Measurements from ENCODE around the gene PLEKHG3. TPM values are rescaled to one million over a fixed set of nuclear protein-coding genes. Genes with fewer than 3 reads are reported as not detected.

PLEKHG3 gene
- total and polyA plus RNA-seq, 7 experiments from 2014 or later: 0.17 to 43.6 (median 2.0) TPM

DNA sequence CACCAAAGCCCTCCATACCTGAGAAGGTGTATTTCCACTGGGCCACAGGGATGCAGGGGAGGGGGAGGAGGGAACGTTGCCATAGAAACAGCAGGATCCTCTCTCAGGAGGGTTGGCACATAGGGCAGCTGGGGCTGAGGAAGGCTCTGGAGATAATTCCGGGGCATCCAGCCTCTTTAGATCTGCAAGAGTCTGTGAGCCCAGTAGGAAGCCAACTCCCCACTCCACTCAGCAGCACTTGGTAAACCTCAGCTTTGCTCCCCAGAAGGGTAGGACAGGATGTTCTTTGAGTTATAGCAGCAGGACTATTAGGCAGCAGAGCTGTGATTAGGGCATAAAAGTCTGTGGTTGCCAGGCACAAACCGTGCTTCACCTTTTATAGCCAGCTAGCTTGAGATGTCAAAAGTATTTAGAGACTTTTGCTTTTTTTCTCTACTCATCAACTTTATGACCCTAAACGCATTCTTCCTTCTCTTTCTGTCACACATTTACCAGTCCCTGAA is 7.8 kb upstream of the PLEKHG3 start:
- Mint-ChIP-seq H3K36me3 (peaks cover 0 to 4% (median 0%) of the 10 kb centered on the region in 5 donors), H3K27ac (no peak overlapping the region), H3K9me3 (peaks cover 0 to 2% (median 0%) of the 10 kb centered on the region in 11 donors), H3K27me3 (peaks cover 8 to 76% (median 24%) of the 10 kb centered on the region in 5 donors), H3K4me3 (no peak overlapping the region), H3K4me1 (peaks cover 0 to 51% (median 7%) of the 10 kb centered on the region in 7 donors)
- ChIA-PET CTCF (no interaction called here), POLR2A (no interaction called here)
- intact Hi-C loops (cut with micrococcal nuclease): no loop called here
- H3K4me1 ChIP-seq (ENCODE audit: control insufficient read depth in 2 of 2, insufficient read depth in 2 of 2, low read length in 2 of 2): peaks cover 0 to 26% of the 10 kb centered on the region in 2 donors
- no peak for DNase-seq
- no peak overlapping the region for H3K27ac ChIP-seq (ENCODE audit: low read depth, low read length)
- H3K9me3 ChIP-seq (ENCODE audit: control insufficient read depth in 2 of 3, low read length in 3 of 3): no peaks in the 10 kb centered on the region
- H3K4me3 ChIP-seq (ENCODE audit: low read length): no peak overlapping the region
- H3K36me3 ChIP-seq (ENCODE audit: control insufficient read depth in 2 of 3, insufficient read depth in 3 of 3, low read length in 3 of 3): no peaks in the 10 kb centered on the region
- peak; percentile 61 for ATAC-seq
- no peaks in the 10 kb centered on the region for H3K27me3 ChIP-seq (ENCODE audit: control insufficient read depth in 2 of 2, insufficient read depth in 2 of 2, low read length in 2 of 2)

DNA sequence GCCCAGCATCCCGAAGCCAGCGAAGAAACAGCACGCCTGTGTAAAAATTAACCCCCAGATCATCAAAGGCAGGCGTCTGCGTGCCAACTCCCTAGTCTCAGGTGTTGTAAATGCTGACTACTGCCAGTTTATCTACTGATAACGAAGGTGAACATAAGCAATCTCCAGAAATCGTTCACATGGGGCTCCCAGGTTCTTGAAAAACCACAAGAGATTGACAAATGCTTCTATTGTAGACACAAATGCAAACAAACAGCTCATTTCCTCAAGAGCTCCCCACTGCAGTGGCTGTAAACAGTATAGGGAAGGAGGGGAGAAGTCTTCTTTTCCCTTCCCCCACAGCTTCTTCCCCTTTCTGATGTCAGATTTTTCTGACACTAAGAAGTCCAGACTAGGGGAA is 5.3 kb upstream of the PLEKHG3 start:
- no peak overlapping the region for H3K4me3 ChIP-seq (ENCODE audit: low read length)
- intact Hi-C loops (cut with micrococcal nuclease): loop anchor here in 1 of 2 donors (2.0 kb wide), 1 partner anchor 26 kb away; no protein-coding TSS in a partner anchor
- H3K27ac ChIP-seq (ENCODE audit: low read depth, low read length): no peak overlapping the region
- no peaks in the 10 kb centered on the region for H3K36me3 ChIP-seq (ENCODE audit: control insufficient read depth in 2 of 3, insufficient read depth in 3 of 3, low read length in 3 of 3)
- DNase-seq (no peak), ATAC-seq (peak; percentile 83)
- ChIA-PET POLR2A (no interaction called here), CTCF (interaction anchor here (0.7 to 1.7 kb wide), 3 partner anchors 9 to 29 kb away, joined by 3 to 5 read pairs (median 3); no protein-coding TSS in a partner anchor)
- Mint-ChIP-seq H3K9me3 (peaks cover 0 to 2% (median 0%) of the 10 kb centered on the region in 11 donors), H3K27me3 (peaks cover 31 to 88% (median 49%) of the 10 kb centered on the region in 5 donors), H3K27ac (peak overlapping the region in 1 of 9 donors; percentile 65), H3K36me3 (peaks cover 0 to 7% (median 0%) of the 10 kb centered on the region in 5 donors), H3K4me1 (peaks cover 15 to 57% (median 21%) of the 10 kb centered on the region in 7 donors), H3K4me3 (peak overlapping the region in 1 of 10 donors; percentile 44)
- H3K27me3 ChIP-seq (ENCODE audit: control insufficient read depth in 2 of 2, insufficient read depth in 2 of 2, low read length in 2 of 2): peaks cover 0 to 9% of the 10 kb centered on the region in 2 donors
- peaks cover 14 to 42% of the 10 kb centered on the region in 2 donors for H3K4me1 ChIP-seq (ENCODE audit: control insufficient read depth in 2 of 2, insufficient read depth in 2 of 2, low read length in 2 of 2)
- no peaks in the 10 kb centered on the region for H3K9me3 ChIP-seq (ENCODE audit: control insufficient read depth in 2 of 3, low read length in 3 of 3)

DNA sequence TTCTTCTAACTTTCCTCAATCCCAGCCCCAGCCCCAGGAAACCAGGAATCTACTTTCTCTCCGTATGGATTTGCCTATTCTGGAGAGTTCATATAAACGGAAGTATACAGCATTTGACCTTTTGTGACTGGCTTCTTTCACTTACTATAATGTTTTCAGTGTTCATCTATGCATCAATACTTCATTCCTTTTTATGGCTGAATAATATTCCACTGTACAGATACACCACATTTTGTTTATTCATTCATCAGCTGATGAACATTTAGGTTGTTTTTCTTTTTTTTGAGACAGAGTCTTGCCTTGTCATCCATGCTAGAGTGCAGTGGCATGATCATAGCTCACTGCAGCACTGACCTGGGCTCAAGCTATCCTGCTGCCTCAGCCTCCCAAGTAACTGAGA is 3.9 kb upstream of the PLEKHG3 start:
- Mint-ChIP-seq H3K4me1 (peaks cover 15 to 59% (median 21%) of the 10 kb centered on the region in 7 donors), H3K4me3 (no peak overlapping the region), H3K36me3 (peaks cover 0 to 7% (median 0%) of the 10 kb centered on the region in 5 donors), H3K27me3 (peaks cover 31 to 81% (median 50%) of the 10 kb centered on the region in 5 donors), H3K27ac (peak overlapping the region in 1 of 9 donors; percentile 5), H3K9me3 (peaks cover 0 to 2% (median 0%) of the 10 kb centered on the region in 11 donors)
- intact Hi-C loops (cut with micrococcal nuclease): no loop called here
- H3K4me1 ChIP-seq (ENCODE audit: control insufficient read depth in 2 of 2, insufficient read depth in 2 of 2, low read length in 2 of 2): peaks cover 15 to 42% of the 10 kb centered on the region in 2 donors
- H3K27me3 ChIP-seq (ENCODE audit: control insufficient read depth in 2 of 2, insufficient read depth in 2 of 2, low read length in 2 of 2): peaks cover 0 to 14% of the 10 kb centered on the region in 2 donors
- no peaks in the 10 kb centered on the region for H3K36me3 ChIP-seq (ENCODE audit: control insufficient read depth in 2 of 3, insufficient read depth in 3 of 3, low read length in 3 of 3)
- H3K4me3 ChIP-seq (ENCODE audit: low read length): no peak overlapping the region
- H3K9me3 ChIP-seq (ENCODE audit: control insufficient read depth in 2 of 3, low read length in 3 of 3): no peaks in the 10 kb centered on the region
- DNase-seq (no peak), ATAC-seq (no peak)
- ChIA-PET CTCF (interaction anchor here (1.7 kb wide), 1 partner anchor 26 kb away, joined by 5 read pairs; no protein-coding TSS in a partner anchor), POLR2A (no interaction called here)
- H3K27ac ChIP-seq (ENCODE audit: low read depth, low read length): no peak overlapping the region

DNA sequence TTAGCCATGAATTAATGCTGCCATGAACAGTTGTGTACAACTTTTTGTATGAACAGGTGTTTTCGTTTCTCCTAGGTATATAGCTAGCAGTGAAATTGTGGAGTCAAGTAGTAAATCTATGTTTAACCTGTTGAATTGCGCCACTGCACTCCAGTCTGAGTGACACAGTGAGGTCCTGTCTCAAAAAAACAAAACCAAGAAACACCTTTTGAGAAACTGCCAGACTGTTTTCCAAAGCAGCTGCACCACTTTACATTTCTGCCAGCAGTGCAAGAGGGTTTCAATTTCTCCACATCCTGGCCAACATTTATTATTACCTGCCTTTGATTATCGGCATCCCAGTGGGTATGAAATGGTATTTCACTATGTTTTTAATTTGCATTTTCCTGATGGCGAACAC is 3.3 kb upstream of the PLEKHG3 start:
- DNase-seq (no peak), ATAC-seq (no peak)
- H3K4me3 ChIP-seq (ENCODE audit: low read length): no peak overlapping the region
- POLR2A ChIA-PET: no interaction called here
- Mint-ChIP-seq H3K36me3 (peaks cover 0 to 11% (median 0%) of the 10 kb centered on the region in 5 donors), H3K27me3 (peaks cover 37 to 81% (median 56%) of the 10 kb centered on the region in 5 donors), H3K9me3 (peaks cover 0 to 2% (median 0%) of the 10 kb centered on the region in 11 donors), H3K4me1 (peaks cover 15 to 65% (median 27%) of the 10 kb centered on the region in 7 donors), H3K4me3 (no peak overlapping the region), H3K27ac (no peak overlapping the region)
- no peaks in the 10 kb centered on the region for H3K36me3 ChIP-seq (ENCODE audit: control insufficient read depth in 2 of 3, insufficient read depth in 3 of 3, low read length in 3 of 3)
- CTCF ChIA-PET: no interaction called here
- H3K27ac ChIP-seq (ENCODE audit: low read depth, low read length): no peak overlapping the region
- peaks cover 2 to 14% of the 10 kb centered on the region in 2 donors for H3K27me3 ChIP-seq (ENCODE audit: control insufficient read depth in 2 of 2, insufficient read depth in 2 of 2, low read length in 2 of 2)
- intact Hi-C loops (cut with micrococcal nuclease): no loop called here
- no peaks in the 10 kb centered on the region for H3K9me3 ChIP-seq (ENCODE audit: control insufficient read depth in 2 of 3, low read length in 3 of 3)
- H3K4me1 ChIP-seq (ENCODE audit: control insufficient read depth in 2 of 2, insufficient read depth in 2 of 2, low read length in 2 of 2): peaks cover 15 to 42% of the 10 kb centered on the region in 2 donors

DNA sequence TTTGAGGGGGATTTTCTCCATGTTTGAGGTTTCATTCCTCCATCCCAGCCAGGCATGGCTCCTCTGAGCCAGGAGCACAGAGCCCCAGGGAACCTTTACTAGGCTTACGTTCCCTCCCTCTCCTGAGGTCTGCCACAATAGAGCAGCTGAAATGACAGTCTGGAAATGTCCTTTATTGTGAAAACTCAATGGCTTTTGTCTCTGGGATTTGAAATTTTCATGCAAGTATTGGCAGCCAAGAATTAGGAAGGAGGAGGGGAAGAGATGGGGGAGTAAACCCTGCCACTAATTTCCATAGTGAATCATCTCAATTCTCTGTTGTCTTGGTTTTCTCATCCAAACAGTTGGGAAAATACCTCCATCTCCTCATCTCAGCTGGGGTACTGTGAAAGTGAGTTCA is 2.6 kb upstream of the PLEKHG3 start:
- Mint-ChIP-seq H3K9me3 (peaks cover 0 to 2% (median 0%) of the 10 kb centered on the region in 11 donors), H3K4me3 (no peak overlapping the region), H3K36me3 (peaks cover 0 to 12% (median 0%) of the 10 kb centered on the region in 5 donors), H3K4me1 (peaks cover 15 to 65% (median 29%) of the 10 kb centered on the region in 7 donors), H3K27ac (no peak overlapping the region), H3K27me3 (peaks cover 38 to 78% (median 59%) of the 10 kb centered on the region in 5 donors)
- H3K36me3 ChIP-seq (ENCODE audit: control insufficient read depth in 2 of 3, insufficient read depth in 3 of 3, low read length in 3 of 3): no peaks in the 10 kb centered on the region
- ChIA-PET POLR2A (no interaction called here), CTCF (no interaction called here)
- ATAC-seq (no peak), DNase-seq (no peak)
- no peaks in the 10 kb centered on the region for H3K9me3 ChIP-seq (ENCODE audit: control insufficient read depth in 2 of 3, low read length in 3 of 3)
- intact Hi-C loops (cut with micrococcal nuclease): no loop called here
- peaks cover 3 to 14% of the 10 kb centered on the region in 2 donors for H3K27me3 ChIP-seq (ENCODE audit: control insufficient read depth in 2 of 2, insufficient read depth in 2 of 2, low read length in 2 of 2)
- H3K4me3 ChIP-seq (ENCODE audit: low read length): no peak overlapping the region
- no peak overlapping the region for H3K27ac ChIP-seq (ENCODE audit: low read depth, low read length)
- peaks cover 15 to 45% of the 10 kb centered on the region in 2 donors for H3K4me1 ChIP-seq (ENCODE audit: control insufficient read depth in 2 of 2, insufficient read depth in 2 of 2, low read length in 2 of 2)

DNA sequence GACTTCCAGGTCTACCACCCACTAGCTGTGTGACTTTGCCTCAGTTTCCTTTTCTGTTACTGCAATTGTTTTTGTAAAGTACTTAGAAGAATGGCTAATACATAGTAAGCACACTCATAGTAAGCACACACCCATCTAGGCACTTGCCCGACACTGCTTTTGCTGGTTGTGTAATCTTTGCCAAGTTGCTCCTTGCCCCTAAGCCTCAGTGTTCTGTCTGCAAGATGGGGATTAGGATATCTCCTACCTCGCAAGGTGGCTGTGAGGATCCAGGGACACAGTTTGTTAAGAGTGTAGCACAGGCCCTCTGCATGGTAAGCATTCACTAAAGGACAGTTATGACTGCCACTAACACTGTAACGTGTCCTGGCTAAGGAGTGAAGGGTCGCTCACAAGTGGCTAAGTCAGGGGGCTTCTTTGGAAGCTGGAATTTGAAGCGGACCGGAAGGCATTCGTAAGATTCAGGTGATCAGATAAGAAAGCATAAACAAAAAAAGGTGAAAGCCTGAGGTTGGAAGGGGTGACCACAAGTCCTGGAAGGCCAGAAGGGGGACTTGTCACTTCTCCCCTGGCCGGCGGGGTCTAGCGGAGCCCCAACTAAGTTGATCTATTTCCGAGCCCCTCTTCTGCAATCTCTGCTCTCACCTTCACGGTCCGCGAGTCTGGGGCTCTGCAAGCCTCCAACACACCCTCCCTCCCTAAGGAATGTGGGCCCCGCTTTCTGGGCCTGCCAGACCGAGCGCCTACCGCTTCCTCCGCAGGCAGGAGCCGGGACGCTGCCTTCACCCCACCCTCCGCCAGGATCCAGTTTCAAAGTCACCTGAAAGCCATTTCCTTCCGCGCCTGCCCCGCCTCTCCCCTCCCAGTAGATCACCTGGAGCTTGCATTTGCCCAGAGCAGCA is 1.5 kb upstream of the PLEKHG3 start:
- Mint-ChIP-seq H3K9me3 (peaks cover 0 to 2% (median 0%) of the 10 kb centered on the region in 11 donors), H3K27me3 (peaks cover 38 to 76% (median 60%) of the 10 kb centered on the region in 5 donors), H3K27ac (peak overlapping the region in 2 of 9 donors; percentile 20), H3K36me3 (peaks cover 0 to 11% (median 0%) of the 10 kb centered on the region in 5 donors), H3K4me1 (peaks cover 24 to 67% (median 34%) of the 10 kb centered on the region in 7 donors), H3K4me3 (peak overlapping the region; percentile 72 to 86 (median 80))
- Histone ChIP-seq H3K4me3 (ENCODE audit: low read length) (peak overlapping the region; percentile 64), H3K9me3 (ENCODE audit: control insufficient read depth in 2 of 3, low read length in 3 of 3) (no peaks in the 10 kb centered on the region), H3K27me3 (ENCODE audit: control insufficient read depth in 2 of 2, insufficient read depth in 2 of 2, low read length in 2 of 2) (peaks cover 3 to 14% of the 10 kb centered on the region in 2 donors), H3K27ac (ENCODE audit: low read depth, low read length) (no peak overlapping the region), H3K4me1 (ENCODE audit: control insufficient read depth in 2 of 2, insufficient read depth in 2 of 2, low read length in 2 of 2) (peaks cover 15 to 45% of the 10 kb centered on the region in 2 donors), H3K36me3 (ENCODE audit: control insufficient read depth in 2 of 3, insufficient read depth in 3 of 3, low read length in 3 of 3) (no peaks in the 10 kb centered on the region)
- peak in 5 of 9 donors; percentile 15 to 39 (median 23) for DNase-seq
- ATAC-seq: no peak
- ChIA-PET POLR2A (no interaction called here), CTCF (no interaction called here)
- intact Hi-C loops (cut with micrococcal nuclease): no loop called here

Measured in naive thymus-derived CD4-positive, alpha-beta T cell (primary cell).